ENCODE measurements around the gene P4HA2.

GRCh38 chr5:132227485-132228240, at the start of gene P4HA2:
- no peak for TF ChIP-seq CTCF (IDR thresholded peaks at IDR 0.05)
- TF ChIP-seq POLR2A (IDR thresholded peaks at IDR 0.05): no peak

Data from testis (tissue), 2 donors.